Astrocyte (in vitro differentiated cells and primary cell): Measurements from ENCODE around the gene TDRKH. TPM values are rescaled to one million over a fixed set of nuclear protein-coding genes. Genes with fewer than 3 reads are reported as not detected.

Experiments used
- DNase-seq: peaks from one replicate; pipeline ENCODE4 v3.0.0-alpha.2; 2010; ENCODE audit warnings: low read depth
- FAIRE-seq: peaks from 2 replicates; lab custom pipeline; 2011; peaks lifted over from hg19 to GRCh38; lab: Jason Lieb, UNC
- H2AFZ ChIP-seq: 2 replicates; pipeline ENCODE4 v1.6.0; 2012; ENCODE audit warnings: low read depth, low read length, inconsistent platforms
- H3K27ac ChIP-seq: 2 replicates; pipeline ENCODE4 v1.5.1; 2011; ENCODE audit warnings: low read depth, low read length, inconsistent platforms
- H3K27me3 ChIP-seq: 2 replicates; pipeline ENCODE4 v1.6.0; 2011; ENCODE audit warnings: low read length, inconsistent platforms; ENCODE audit not compliant: insufficient read depth
- H3K36me3 ChIP-seq: 2 replicates; pipeline ENCODE4 v1.5.1; 2011; ENCODE audit warnings: low read length, inconsistent platforms; ENCODE audit not compliant: insufficient read depth
- H3K4me1 ChIP-seq: 2 replicates; pipeline ENCODE4 v1.5.1; 2011; ENCODE audit warnings: low read length, inconsistent platforms; ENCODE audit not compliant: insufficient read depth
- H3K4me2 ChIP-seq: 2 replicates; pipeline ENCODE4 v1.6.0; 2012; ENCODE audit warnings: low read length, inconsistent platforms
- H3K4me3 ChIP-seq: 2 replicates; pipeline ENCODE4 v1.5.1; 2011; ENCODE audit warnings: low read depth, mild to moderate bottlenecking, low read length, inconsistent platforms; ENCODE audit not compliant: insufficient read depth
- H3K79me2 ChIP-seq: 2 replicates; pipeline ENCODE4 v1.6.0; 2012; ENCODE audit warnings: mild to moderate bottlenecking, low read length, inconsistent platforms; ENCODE audit not compliant: insufficient read depth
- H3K9ac ChIP-seq: 2 replicates; pipeline ENCODE4 v1.6.0; 2012; ENCODE audit warnings: mild to moderate bottlenecking, low read length, inconsistent platforms
- H3K9me3 ChIP-seq: 2 replicates; pipeline ENCODE4 v1.5.1; 2012; ENCODE audit warnings: low read depth, mild to moderate bottlenecking, low read length, inconsistent platforms; ENCODE audit not compliant: insufficient read depth
- H4K20me1 ChIP-seq: 2 replicates; pipeline ENCODE4 v1.6.0; 2012; ENCODE audit warnings: low read length, inconsistent platforms; ENCODE audit not compliant: insufficient read depth
- H3K27ac Mint-ChIP-seq: one replicate; pipeline ENCODE4 v1.8.0; 2021; ENCODE audit warnings: mild to moderate bottlenecking, mixed read lengths; ENCODE audit not compliant: unreplicated experiment
- H3K27me3 Mint-ChIP-seq: one replicate; pipeline ENCODE4 v1.8.0; 2021; ENCODE audit warnings: low read depth, mixed read lengths; ENCODE audit not compliant: unreplicated experiment
- H3K36me3 Mint-ChIP-seq: one replicate; pipeline ENCODE4 v1.8.0; 2021; ENCODE audit warnings: low read depth, mixed read lengths; ENCODE audit not compliant: unreplicated experiment
- H3K4me1 Mint-ChIP-seq: one replicate; pipeline ENCODE4 v1.8.0; 2021; ENCODE audit warnings: low read depth, mixed read lengths; ENCODE audit not compliant: unreplicated experiment
- H3K4me3 Mint-ChIP-seq: one replicate; pipeline ENCODE4 v1.8.0; 2021; ENCODE audit warnings: mild to moderate bottlenecking, moderate library complexity, mixed read lengths; ENCODE audit not compliant: unreplicated experiment
- H3K9me3 Mint-ChIP-seq: one replicate; pipeline ENCODE4 v1.8.0; 2021; ENCODE audit warnings: mild to moderate bottlenecking, mixed read lengths; ENCODE audit not compliant: unreplicated experiment
- EZH2 ChIP-seq: IDR thresholded peaks from 2 replicates; pipeline ENCODE4 v1.6.1; 2012; ENCODE audit warnings: mild to moderate bottlenecking, low read length, inconsistent platforms; ENCODE audit not compliant: insufficient read depth
- total RNA-seq: library from RNA; stranded (reverse); gene quantifications from 2 replicates; pipeline ENCODE4 v1.2.1, GENCODE V29; 2021
- TF ChIP-seq, protein P1 (sequence below): IDR thresholded peaks from 2 replicates; pipeline ENCODE4 v1.5.1; 2011; ENCODE audit warnings: low read depth, mild to moderate bottlenecking, inconsistent platforms, low read length, moderate library complexity; ENCODE audit not compliant: insufficient read depth

TDRKH gene
- total RNA-seq, 1 donor from 2014 or later: 7.5 TPM

GRCh38 chr1:151777317-151777716 is 13.0 kb downstream of the TDRKH start:
- no peak overlapping the region for H3K4me2 ChIP-seq
- FAIRE-seq (no peak), DNase-seq (no peak)
- Mint-ChIP-seq H3K4me1 (peaks cover 2% of the 10 kb centered on the region), H3K9me3 (peaks cover 3% of the 10 kb centered on the region), H3K27me3 (no peaks in the 10 kb centered on the region), H3K4me3 (no peak overlapping the region), H3K36me3 (peaks cover 13% of the 10 kb centered on the region), H3K27ac (no peak overlapping the region)
- H3K9ac ChIP-seq: no peak overlapping the region
- no peaks in the 10 kb centered on the region for H3K4me1 ChIP-seq
- H3K79me2 ChIP-seq: no peaks in the 10 kb centered on the region
- no peaks in the 10 kb centered on the region for H3K27me3 ChIP-seq
- no peak overlapping the region for H3K4me3 ChIP-seq
- no peaks in the 10 kb centered on the region for H4K20me1 ChIP-seq
- H3K9me3 ChIP-seq: no peaks in the 10 kb centered on the region
- no peak overlapping the region for H3K27ac ChIP-seq
- H2AFZ ChIP-seq: no peak overlapping the region
- TF ChIP-seq EZH2: no peak
- TF ChIP-seq, protein P1, sequence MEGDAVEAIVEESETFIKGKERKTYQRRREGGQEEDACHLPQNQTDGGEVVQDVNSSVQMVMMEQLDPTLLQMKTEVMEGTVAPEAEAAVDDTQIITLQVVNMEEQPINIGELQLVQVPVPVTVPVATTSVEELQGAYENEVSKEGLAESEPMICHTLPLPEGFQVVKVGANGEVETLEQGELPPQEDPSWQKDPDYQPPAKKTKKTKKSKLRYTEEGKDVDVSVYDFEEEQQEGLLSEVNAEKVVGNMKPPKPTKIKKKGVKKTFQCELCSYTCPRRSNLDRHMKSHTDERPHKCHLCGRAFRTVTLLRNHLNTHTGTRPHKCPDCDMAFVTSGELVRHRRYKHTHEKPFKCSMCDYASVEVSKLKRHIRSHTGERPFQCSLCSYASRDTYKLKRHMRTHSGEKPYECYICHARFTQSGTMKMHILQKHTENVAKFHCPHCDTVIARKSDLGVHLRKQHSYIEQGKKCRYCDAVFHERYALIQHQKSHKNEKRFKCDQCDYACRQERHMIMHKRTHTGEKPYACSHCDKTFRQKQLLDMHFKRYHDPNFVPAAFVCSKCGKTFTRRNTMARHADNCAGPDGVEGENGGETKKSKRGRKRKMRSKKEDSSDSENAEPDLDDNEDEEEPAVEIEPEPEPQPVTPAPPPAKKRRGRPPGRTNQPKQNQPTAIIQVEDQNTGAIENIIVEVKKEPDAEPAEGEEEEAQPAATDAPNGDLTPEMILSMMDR: no peak
- no peaks in the 10 kb centered on the region for H3K36me3 ChIP-seq

- Mint-ChIP-seq H3K27ac (no peak overlapping the region), H3K36me3 (peaks cover 13% of the 10 kb centered on the region), H3K27me3 (no peaks in the 10 kb centered on the region), H3K4me3 (no peak overlapping the region), H3K9me3 (peaks cover 3% of the 10 kb centered on the region), H3K4me1 (peaks cover 2% of the 10 kb centered on the region)
- no peak overlapping the region for H3K4me3 ChIP-seq
- no peak overlapping the region for H2AFZ ChIP-seq
- no peaks in the 10 kb centered on the region for H3K36me3 ChIP-seq
- no peak for FAIRE-seq
- no peak overlapping the region for H3K27ac ChIP-seq
- no peaks in the 10 kb centered on the region for H3K4me1 ChIP-seq
- no peak overlapping the region for H3K9ac ChIP-seq
- H3K4me2 ChIP-seq: no peak overlapping the region
- H4K20me1 ChIP-seq: no peaks in the 10 kb centered on the region
- no peak for DNase-seq
- no peak for TF ChIP-seq EZH2
- TF ChIP-seq, protein P1: no peak
- no peaks in the 10 kb centered on the region for H3K27me3 ChIP-seq
- H3K79me2 ChIP-seq: no peaks in the 10 kb centered on the region
- no peaks in the 10 kb centered on the region for H3K9me3 ChIP-seq
Observed at GRCh38 chr1:151776665-151777062, 13.6 kb downstream of the TDRKH start.

GRCh38 chr1:151775894-151776664 is 14.2 kb downstream of the TDRKH start:
- Histone ChIP-seq H3K79me2 (no peaks in the 10 kb centered on the region), H3K4me2 (no peak overlapping the region), H4K20me1 (no peaks in the 10 kb centered on the region), H3K9me3 (no peaks in the 10 kb centered on the region), H3K27ac (no peak overlapping the region), H3K27me3 (no peaks in the 10 kb centered on the region), H3K4me1 (no peaks in the 10 kb centered on the region), H2AFZ (no peak overlapping the region), H3K9ac (no peak overlapping the region), H3K36me3 (no peaks in the 10 kb centered on the region), H3K4me3 (no peak overlapping the region)
- H3K4me3 Mint-ChIP-seq: no peak overlapping the region
- H3K27ac Mint-ChIP-seq: no peak overlapping the region
- DNase-seq (no peak), FAIRE-seq (no peak)
- no peak for TF ChIP-seq EZH2
- TF ChIP-seq, protein P1: no peak
- H3K9me3 Mint-ChIP-seq: peaks cover 3% of the 10 kb centered on the region
- H3K36me3 Mint-ChIP-seq: peaks cover 16% of the 10 kb centered on the region
- H3K4me1 Mint-ChIP-seq: peaks cover 2% of the 10 kb centered on the region
- no peaks in the 10 kb centered on the region for H3K27me3 Mint-ChIP-seq
